NK-92 treated with Interleukin-12 subunit alpha and Interleukin-12 subunit beta, amount 100 ng/mL, for 24 hours (cell line): Measurements from ENCODE around the gene SBSN.
A peak's percentile ranks its signal among the peaks of the same experiment; 100 is the strongest.
"Not testable (repeated sequence)": the region's sequence is repeated elsewhere in the genome, so short reads cannot be mapped to it uniquely, and the experiment has no call there.

Experiments used
- DNase-seq: peaks from one replicate; lab custom pipeline; 2025; lab: John Stamatoyannopoulos, UW

The SBSN gene

GRCh38 chr19:35508129-35508528 lies 20.0 kb downstream of the SBSN start:
- DNase-seq = no peak

GRCh38 chr19:35507561-35507960 lies 20.6 kb downstream of the SBSN start:
- no peak for DNase-seq

DNA sequence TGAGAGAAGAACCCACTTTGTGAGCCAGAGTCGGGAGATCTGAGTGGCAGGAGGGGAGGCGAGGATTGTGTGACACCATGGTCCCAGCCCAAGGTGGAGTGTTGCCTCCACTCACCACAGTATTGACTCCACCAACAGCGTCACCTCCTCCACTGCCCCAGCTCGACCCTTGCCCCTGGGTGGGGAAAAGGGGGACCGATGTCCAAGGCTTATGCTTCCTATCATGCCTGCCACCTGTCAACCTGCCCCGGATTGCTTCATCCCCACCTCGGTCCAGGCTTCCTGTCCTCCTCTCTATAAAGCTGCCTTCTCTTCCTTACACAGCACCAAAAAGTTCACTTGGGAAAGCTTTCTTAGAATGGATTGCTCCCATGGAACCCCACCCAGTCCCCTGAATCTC lies 22.1 kb downstream of the SBSN start:
- no peak for DNase-seq

DNA sequence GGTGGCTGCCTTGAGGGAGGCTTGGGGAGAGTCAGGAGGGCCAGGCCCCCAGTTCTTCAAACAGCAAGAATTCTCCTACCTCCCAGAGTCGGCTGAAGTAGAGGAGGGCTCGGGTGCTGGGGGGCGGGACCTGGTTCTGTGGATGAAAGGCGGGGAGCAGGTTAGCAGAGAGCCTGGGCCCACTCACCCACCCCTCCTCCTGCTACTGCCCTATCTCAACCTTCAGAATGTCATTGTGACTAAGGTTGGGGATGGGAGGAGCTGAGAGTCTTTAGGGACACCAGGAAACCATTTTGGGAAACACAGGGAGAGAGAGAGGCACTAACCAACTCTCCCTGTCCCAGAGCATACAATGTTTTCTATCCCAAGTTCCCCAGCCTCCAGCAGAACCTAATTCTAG lies 25.4 kb downstream of the SBSN start:
- no peak for DNase-seq

DNA sequence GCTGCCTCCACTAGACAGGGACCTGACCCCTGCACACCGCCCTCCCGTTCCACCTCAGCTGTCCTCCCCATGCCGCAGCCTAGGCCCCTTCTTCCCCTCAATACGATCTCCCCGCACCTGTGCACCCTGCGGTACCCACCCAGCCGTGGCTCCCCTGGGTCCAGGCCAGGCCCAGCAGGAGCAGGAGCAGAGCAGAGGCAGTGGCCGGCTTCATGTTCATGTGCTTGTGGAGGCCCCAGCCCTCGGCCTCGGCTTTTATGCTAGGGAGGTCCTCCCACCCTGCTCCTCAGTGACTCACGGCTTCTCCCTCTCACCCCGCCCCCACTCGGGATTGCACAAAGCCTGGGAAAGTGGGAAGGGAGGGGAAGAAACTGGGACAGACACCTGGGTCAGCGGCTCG lies 26.4 kb downstream of the SBSN start:
- DNase-seq = no peak

GRCh38 chr19:35500611-35501010 lies 27.5 kb downstream of the SBSN start:
- no peak for DNase-seq

DNA sequence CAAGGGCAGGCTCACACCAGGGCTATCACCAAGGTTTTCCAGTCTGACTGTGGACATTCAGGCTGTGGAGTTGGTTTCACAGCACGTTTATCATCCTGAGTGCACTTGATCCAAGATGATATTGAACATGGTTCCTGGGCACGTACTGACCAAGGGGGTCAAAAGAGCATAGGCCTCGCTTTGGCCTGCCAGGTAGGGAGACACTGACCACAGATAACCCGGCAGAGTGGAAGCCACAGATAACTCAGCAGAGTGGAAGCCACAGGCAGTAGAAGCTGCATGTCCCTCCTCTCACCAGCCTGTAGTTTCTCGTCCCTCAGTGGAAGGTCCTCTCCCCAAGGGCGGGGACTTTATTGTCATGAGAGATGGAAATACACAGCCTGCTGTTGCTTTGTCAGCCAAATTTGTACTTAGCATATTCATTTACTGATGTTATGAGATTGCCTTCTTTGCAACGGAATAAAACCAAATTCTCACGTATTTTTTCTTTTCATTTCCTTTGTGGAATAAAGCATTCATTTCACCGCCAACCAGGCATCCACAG lies 29.1 kb downstream of the SBSN start:
- no peak for DNase-seq

DNA sequence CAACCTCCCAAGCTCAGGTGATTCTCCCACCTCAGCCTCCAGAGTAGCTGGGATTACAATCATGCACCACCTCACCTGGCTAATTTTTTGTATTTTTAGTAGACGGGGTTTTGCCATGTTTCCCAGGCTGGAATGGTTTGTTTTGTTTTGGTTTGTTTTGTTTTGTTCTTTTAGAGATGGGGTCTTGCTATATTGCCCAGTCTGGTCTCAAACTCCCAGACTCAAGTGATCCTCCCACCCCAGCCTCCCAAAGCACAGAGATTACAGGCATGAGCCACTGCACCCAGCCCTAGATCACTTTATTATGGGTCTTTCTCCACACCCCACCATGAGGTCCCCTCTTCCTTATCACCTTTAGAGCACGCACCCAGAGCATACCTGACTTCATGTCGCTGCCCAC lies 29.9 kb downstream of the SBSN start:
- DNase-seq = no peak

DNA sequence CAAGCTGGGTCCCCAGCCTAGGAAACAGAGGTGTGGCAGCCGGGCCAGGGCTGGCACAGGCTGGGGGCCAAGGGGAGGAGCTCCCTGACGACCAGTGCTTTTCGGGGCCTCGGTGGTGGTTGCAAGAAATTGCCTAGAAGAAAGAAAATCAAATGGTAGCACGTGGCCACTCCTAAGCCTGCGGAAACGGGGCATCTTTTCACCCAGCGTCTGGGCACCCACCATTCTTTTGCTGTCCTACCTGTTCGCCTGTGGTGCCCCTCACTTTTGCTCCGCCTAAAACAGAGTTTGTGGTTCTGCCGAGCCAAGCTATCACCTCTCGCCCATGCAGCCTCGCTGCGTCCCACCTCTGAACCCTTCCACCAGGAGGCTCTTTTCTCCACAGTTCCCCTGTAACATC lies 30.7 kb downstream of the SBSN start:
- DNase-seq = no peak

DNA sequence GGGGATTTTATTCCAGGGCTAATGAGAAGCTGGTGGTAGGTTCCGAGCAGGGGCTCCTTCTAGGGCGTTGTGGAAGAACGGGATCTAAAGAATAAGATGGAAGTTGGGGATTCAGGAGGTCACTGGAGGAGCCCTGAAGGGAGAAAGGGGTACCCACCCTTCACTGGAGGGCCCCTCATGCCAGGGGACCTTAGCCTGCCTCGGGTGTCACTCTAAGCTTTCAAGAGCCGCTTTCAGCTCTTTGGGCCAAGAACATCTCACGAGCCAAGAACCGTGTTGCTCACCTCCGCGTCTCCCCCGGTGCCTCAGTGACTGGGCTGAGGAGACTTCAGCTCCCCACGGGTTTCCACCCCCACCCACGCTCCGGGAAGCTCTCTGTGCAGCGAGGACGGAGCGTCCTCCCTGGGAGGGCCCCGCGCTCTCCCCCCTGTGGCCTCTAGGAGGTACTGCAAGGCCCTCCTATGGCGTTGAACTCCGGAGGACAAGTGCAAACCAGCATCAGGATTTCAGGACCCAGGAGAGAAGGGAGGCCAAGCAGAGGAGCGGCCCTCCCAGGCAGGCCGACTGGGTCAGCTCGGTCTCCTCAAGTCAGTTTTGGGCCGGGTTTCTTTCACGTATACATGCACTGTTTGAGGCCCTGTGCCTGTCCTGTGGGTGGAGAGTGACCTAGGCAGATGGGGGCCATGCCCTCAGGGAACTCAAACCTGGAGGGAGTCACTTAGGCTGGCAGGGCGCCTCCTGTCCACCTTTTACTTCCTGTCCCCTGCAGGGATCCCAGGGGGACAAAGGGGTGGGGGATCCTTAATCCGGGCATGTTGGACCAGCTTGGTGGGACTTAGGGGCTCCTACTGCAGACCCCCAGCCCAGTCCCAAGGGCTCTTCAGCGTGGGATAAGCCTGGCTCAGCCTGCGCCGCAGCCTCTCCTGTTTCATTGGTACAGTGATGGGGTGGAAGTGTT lies 32.7 kb downstream of the SBSN start:
- peak; percentile 18 for DNase-seq

- DNase-seq = no peak
These were observed 34.1 kb downstream of the SBSN start for GRCh38 chr19:35493971-35494370.

GRCh38 chr19:35491836-35492360 lies 36.2 kb downstream of the SBSN start:
- no peak for DNase-seq

GRCh38 chr19:35490364-35490763 lies 37.7 kb downstream of the SBSN start, which contains the start of gene KRTDAP:
Gene KRTDAP, minus strand, starts transcription at chr19:35490464. Its CDS starts 22 bp downstream, at chr19:35490442.
- no peak for DNase-seq

DNA sequence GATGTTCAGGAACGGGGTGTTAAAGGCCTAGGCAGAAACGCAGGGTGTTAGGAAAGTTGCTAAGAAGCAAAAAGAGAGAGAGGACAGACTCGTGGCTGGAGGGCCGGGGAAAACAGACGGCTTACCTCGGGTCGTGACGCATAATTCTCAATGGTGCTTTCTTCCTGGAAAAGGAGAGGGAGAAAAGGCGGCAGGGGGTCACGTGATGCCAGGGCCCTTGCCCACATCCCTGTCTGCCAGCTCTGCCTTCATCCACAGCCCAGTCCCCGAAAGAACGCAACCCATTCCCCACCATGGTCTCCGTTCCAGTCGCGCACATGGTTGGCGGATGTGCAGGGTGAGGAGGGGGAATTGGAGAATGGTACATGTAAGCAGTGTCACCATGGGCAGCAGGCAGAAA lies 39.4 kb downstream of the SBSN start:
- no peak for DNase-seq

DNA sequence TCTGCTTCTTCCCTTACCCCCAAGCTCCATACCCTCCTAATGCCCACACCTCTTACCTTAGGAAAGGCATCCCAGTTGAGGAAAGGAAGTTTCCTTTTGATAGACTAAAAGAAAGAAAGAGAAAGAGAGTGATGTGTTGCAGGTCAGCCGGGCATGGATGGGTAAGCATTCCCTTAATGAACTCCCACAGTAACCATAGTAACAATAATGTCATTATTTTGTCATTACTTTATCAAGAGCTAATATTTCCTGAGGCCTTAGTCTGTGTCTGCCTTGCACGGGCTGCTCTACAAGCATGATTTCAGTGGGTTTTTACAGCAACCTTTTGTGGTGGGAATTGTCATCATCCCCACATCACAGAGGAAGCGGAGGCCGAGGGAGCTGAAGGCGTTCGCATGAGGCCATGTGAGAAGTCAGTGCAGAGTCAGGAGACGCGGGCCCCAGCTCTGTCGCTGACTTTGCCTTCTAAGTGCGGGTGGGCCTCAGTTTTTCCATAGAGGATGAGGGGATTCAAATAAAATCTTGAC lies 40.4 kb downstream of the SBSN start:
- no peak for DNase-seq

- DNase-seq = no peak
These were observed 41.8 kb downstream of the SBSN start for GRCh38 chr19:35486268-35486708.

GRCh38 chr19:35484252-35485036 lies 43.7 kb downstream of the SBSN start:
- DNase-seq = no peak

GRCh38 chr19:35483089-35483488 lies 45.0 kb downstream of the SBSN start:
- no peak for DNase-seq

GRCh38 chr19:35478794-35479677 lies 49.1 kb downstream of the SBSN start:
- no peak for DNase-seq

DNA sequence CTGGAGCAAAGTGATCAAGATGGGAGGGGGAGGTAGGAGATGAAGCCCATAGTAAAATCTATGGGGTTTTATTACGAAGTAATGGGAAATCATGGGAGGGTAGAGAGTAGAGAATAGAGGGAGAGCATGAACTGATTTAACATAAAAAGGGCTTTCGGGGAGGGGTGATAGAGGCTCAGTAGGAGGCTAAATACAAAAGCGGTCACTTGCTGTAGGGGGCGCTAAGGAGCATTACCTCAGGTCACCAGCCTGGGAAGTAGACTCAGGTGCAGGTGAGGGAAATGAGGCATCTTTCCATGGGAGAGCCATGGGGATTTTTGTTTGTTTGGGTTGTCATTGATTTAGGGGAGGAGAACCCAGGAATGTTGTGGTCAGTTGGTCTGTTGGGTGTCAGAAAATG lies 52.0 kb downstream of the SBSN start:
- DNase-seq = no peak

- DNase-seq = not testable (repeated sequence)
These were observed 53.5 kb downstream of the SBSN start for GRCh38 chr19:35474594-35474993.
